Epithelial cell of alveolus of lung (primary cell): ENCODE data around the gene NRL. TPM values are rescaled to one million over a fixed set of nuclear protein-coding genes. Genes with fewer than 3 reads are reported as not detected.

Experiments used
- total RNA-seq: library from RNA; depleted of rRNA; stranded (reverse); fragments of >200 nt; gene quantifications from 2 replicates; pipeline ENCODE4 v1.2.1, GENCODE V29; 2015

Gene NRL
- total RNA-seq: 1.0 and 3.0 TPM in 2 replicates

DNA sequence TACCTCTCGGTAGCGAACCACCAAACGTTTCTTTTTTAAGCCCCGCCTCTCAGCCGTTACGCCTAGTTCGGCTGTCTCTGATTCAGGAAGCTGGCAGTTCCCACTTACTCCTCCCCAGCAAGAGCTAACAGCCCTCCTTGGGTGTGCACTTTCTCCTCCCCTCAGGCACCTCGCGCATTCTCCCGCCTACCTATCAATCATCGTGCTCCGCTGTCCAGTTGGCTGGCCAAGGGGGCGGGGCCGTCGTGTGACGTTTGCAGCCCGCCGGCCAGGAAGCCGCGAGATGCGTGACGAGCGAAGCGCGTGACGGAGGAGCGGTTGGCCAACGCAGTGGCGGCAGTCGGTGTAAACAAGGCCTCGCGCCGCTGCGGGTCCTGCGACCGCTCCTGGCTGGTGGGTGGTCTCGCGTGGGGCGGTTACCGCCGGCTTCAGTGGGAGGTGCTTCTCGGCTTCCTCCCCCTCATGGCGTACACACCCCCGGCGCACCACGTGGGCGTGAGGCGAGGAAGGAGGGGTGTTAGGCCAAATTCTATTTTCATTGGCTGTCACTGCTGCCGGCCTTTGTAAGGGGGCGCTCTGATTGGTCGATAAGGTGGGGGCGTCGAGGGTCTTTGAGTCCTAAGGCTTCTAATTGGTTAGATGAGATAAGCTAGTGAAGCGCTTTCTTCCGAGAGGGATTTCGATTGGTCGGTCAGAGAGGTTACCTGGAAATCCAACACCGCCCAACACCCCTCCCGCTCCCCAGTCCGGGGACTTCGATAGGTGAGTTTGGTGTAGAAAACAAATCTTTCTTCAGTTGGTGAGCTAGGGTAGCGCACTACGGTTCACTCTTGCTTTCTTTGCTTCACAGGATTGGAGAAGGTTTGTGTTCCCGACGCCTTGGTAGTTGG, at the start of gene NRL, which contains the start of gene DCAF11:
NRL (minus strand) TSS at position 418 of the 890 bp plus-strand sequence. CDS start 32,101 bp downstream, outside the sequence.
DCAF11 (plus strand) TSS at position 246 of the 890 bp plus-strand sequence. CDS start 818 bp downstream, outside the sequence.

GRCh38 chr14:24160850-24161804, 46.4 kb upstream of the NRL start, which contains the start of gene IRF9:
Gene IRF9, plus strand, starts transcription at chr14:24161265. Its CDS starts 880 bp downstream, at chr14:24162145.

GRCh38 chr14:24146978-24147760, 32.4 kb upstream of the NRL start, which contains the start of gene RNF31:
Gene RNF31, plus strand, starts transcription at chr14:24147498. Its CDS starts 201 bp downstream, at chr14:24147699.

DNA sequence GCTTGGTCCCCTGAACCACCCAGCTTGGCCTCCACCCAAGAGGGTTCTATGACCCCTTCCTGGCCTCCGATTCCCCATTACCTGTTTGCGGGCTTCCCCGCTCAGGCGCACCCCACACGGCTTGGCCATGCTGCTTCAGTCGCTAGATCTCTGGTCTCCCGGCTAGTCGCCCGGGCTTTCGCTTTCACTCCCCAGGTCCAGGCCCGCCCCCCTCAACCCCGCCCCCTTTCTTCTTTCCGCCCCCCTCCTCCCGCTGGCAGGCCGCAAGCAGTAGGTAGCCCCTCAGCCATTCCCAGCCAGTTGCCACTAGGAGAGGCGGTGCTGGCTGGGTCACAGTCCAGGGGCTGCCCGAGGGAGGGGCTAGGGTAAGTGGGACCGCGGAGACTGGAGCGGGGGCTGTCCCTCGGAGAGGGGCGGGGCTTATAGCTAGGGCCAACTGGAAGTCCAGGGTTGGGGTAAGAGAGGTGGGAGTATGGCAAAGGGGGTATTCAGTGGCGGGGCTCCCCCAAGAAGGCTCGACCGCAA, 31.8 kb upstream of the NRL start, which contains the start of gene PSME2:
PSME2 (minus strand) TSS at position 158 of the 525 bp plus-strand sequence; CDS start at position 129, 29 bp downstream.

DNA sequence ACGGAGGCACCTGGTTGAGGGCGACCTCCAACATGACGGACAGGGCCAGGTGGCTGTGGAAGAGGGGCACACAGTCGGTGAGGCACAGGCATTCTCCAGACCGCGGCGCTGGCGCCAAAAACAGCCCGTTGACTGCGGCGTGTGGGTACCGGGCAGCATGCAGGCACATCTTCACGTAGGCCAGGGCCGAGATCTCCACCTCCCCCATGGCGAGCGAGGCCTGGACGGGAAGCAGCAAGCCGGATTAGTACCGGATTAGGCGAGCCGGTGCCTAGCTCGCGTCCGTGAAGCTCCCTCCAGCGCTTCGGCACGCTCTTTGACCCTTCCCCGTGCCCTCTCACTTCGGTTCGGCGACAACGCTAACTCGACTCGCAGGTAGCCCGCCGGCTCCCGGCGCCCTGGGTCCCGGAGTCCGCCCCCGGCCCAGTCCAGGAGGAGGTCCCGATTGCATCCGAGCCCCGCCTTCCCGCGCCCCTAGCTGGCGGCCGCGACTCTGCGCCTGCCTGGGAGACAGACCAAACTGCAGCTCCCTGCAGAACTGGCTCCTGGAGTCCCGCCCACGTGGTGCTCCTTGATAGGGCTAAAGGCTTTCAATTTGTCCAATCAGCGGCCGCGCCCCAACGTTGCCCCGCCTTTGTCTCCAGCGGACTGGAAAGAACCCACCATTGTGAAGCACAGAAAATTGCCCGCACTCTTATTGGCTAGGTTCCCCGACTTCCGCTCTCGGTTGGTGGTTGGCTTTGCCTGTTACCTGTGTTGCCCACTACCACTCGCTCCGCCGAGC, 26.5 kb upstream of the NRL start, which contains the start of gene EMC9:
EMC9 (minus strand) TSS at position 495 of the 784 bp plus-strand sequence; CDS start at position 208, 287 bp downstream.

GRCh38 chr14:24135834-24136683, 21.3 kb upstream of the NRL start, which contains the start of gene PSME1:
Gene PSME1, plus strand, starts transcription at chr14:24136194. Its CDS starts 69 bp downstream, at chr14:24136263.

GRCh38 chr14:24130380-24130716, 15.6 kb upstream of the NRL start, which contains the start of gene FITM1:
Gene FITM1, plus strand, starts transcription at chr14:24130659. Its CDS starts 905 bp downstream, at chr14:24131564.

GRCh38 chr14:24093901-24094840, 20.6 kb downstream of the NRL start, which contains the start of gene PCK2:
Gene PCK2, plus strand, starts transcription at chr14:24094311. Its CDS starts 95 bp downstream, at chr14:24094406.

DNA sequence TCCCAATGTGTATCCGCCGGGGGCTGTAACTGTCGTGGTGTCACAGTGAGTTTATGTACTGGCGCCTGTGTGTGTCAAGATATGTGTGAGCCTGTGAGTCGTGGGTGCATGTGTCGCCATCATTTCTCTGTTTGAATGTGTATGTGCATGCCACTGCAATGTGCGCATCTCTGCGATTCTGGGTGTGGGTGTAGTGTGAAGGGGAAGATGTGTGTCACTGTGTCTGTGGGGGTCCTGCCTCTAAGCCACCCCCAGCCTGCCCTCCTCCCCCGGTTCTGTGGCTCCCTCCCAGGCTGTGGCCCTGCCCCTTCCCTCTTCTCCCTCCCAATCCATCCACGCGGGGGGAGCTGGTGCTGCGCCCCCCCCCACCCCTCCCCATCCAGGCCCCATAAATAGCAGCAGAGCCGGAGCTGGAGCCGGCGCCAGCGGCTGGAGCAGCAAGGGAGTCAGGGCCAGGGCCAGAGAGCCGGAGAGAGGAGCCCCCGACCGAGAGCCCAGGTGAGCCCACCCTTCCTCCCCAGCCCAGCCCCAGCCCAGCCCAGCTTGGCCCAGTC, 43.5 kb downstream of the NRL start, which contains the start of gene CPNE6:
CPNE6 (plus strand) TSS at position 419 of the 554 bp plus-strand sequence. CDS start 1,375 bp downstream, outside the sequence.

GRCh38 chr14:24051789-24052655, 62.7 kb downstream of the NRL start, which contains the start of gene CARMIL3:
Gene CARMIL3, plus strand, starts transcription at chr14:24052009. Its CDS starts 145 bp downstream, at chr14:24052154.

Other genes with a start within 250 kb of the NRL start
- 41.5 and 50.0 TPM in 2 replicates for gene DHRS4, start 161.2 kb downstream of the NRL start, total RNA-seq
- gene DHRS4L2, start 126.0 kb downstream of the NRL start, total RNA-seq: 10.7 and 14.2 TPM in 2 replicates
- 0.64 TPM in 1 of 2 replicates, not detected in the other for gene CARMIL3, start 62.9 kb downstream of the NRL start, total RNA-seq
- gene CPNE6, start 43.4 kb downstream of the NRL start, total RNA-seq: not detected in 2 replicates
- 19.4 and 71.2 TPM in 2 replicates for gene PCK2, start 20.6 kb downstream of the NRL start, total RNA-seq
- gene DCAF11, start 172 bp downstream of the NRL start, total RNA-seq: 21.0 and 34.9 TPM in 2 replicates
- gene FITM1, start 15.7 kb upstream of the NRL start, total RNA-seq: 0.80 TPM in 1 of 2 replicates, not detected in the other
- 145 and 188 TPM in 2 replicates for gene PSME1, start 21.2 kb upstream of the NRL start, total RNA-seq
- 25.0 and 26.4 TPM in 2 replicates for gene EMC9, start 26.6 kb upstream of the NRL start, total RNA-seq
- 28.7 and 159 TPM in 2 replicates for gene PSME2, start 31.7 kb upstream of the NRL start, total RNA-seq
- gene RNF31, start 32.5 kb upstream of the NRL start, total RNA-seq: 37.0 and 77.7 TPM in 2 replicates
- 44.6 and 54.7 TPM in 2 replicates for gene IRF9, start 46.3 kb upstream of the NRL start, total RNA-seq
- 2.2 and 28.7 TPM in 2 replicates for gene REC8, start 57.1 kb upstream of the NRL start, total RNA-seq
- 24.0 and 41.4 TPM in 2 replicates for gene IPO4, start 73.9 kb upstream of the NRL start, total RNA-seq
- gene TM9SF1, start 80.5 kb upstream of the NRL start, total RNA-seq: 67.5 and 79.2 TPM in 2 replicates
- 0.13 TPM in 1 of 2 replicates, not detected in the other for gene TSSK4, start 90.7 kb upstream of the NRL start, total RNA-seq
- 37.2 and 42.5 TPM in 2 replicates for gene CHMP4A, start 98.5 kb upstream of the NRL start, total RNA-seq
- 18.0 and 22.0 TPM in 2 replicates for gene MDP1, start 101.1 kb upstream of the NRL start, total RNA-seq
- 189 and 190 TPM in 2 replicates for gene NEDD8, start 117.4 kb upstream of the NRL start, total RNA-seq
- gene GMPR2, start 118.0 kb upstream of the NRL start, total RNA-seq: 60.1 and 72.7 TPM in 2 replicates
- 47.3 and 57.3 TPM in 2 replicates for gene TINF2, start 127.7 kb upstream of the NRL start, total RNA-seq
- 0.52 and 1.8 TPM in 2 replicates for gene TGM1, start 148.2 kb upstream of the NRL start, total RNA-seq
- gene RABGGTA, start 156.6 kb upstream of the NRL start, total RNA-seq: 19.6 and 28.6 TPM in 2 replicates
- gene DHRS1, start 184.8 kb upstream of the NRL start, total RNA-seq: 17.3 and 21.1 TPM in 2 replicates
- gene NOP9, start 184.9 kb upstream of the NRL start, total RNA-seq: 18.2 and 18.6 TPM in 2 replicates
- 0.16 and 1.9 TPM in 2 replicates for gene CIDEB, start 193.0 kb upstream of the NRL start, total RNA-seq
- 1.2 and 2.3 TPM in 2 replicates for gene LTB4R2, start 195.2 kb upstream of the NRL start, total RNA-seq
- 0.91 and 2.1 TPM in 2 replicates for gene LTB4R, start 196.6 kb upstream of the NRL start, total RNA-seq
- 0.39 and 0.88 TPM in 2 replicates for gene ADCY4, start 220.1 kb upstream of the NRL start, total RNA-seq
- 0.65 TPM in 1 of 2 replicates, not detected in the other for gene RIPK3, start 225.0 kb upstream of the NRL start, total RNA-seq